BJ (cell line): ENCODE data around the gene UQCC2. TPM values are rescaled to one million over a fixed set of nuclear protein-coding genes. Genes with fewer than 3 reads are reported as not detected.

ENCODE experiments used
- CTCF ChIA-PET: fragments of 350-600 bp; formaldehyde crosslinking; extraction: SDS; loops from one replicate; lab custom pipeline; 2021; ENCODE audit warnings: antibody characterized with exemption, inconsistent platforms; lab: Yijun Ruan, JAX
- POLR2A ChIA-PET: fragments of 300-600 bp; sonication (Branson Sonifier 250); formaldehyde crosslinking; extraction: SDS; loops from one replicate; lab custom pipeline; 2021; ENCODE audit warnings: antibody characterized with exemption; lab: Charles Lee
- DNase-seq: peaks from one replicate; pipeline ENCODE4 v3.0.0-alpha.2; 2011; ENCODE audit warnings: low read depth
- H3K27me3 ChIP-seq: 2 replicates; pipeline ENCODE4 v1.6.0; 2011; ENCODE audit warnings: low read length; ENCODE audit not compliant: control insufficient read depth, insufficient read depth
- H3K36me3 ChIP-seq: 2 replicates; pipeline ENCODE4 v1.5.1; 2011; ENCODE audit warnings: low read length; ENCODE audit not compliant: control insufficient read depth, insufficient read depth
- H3K4me3 ChIP-seq: 2 replicates; pipeline ENCODE4 v1.5.1; 2011; ENCODE audit warnings: low read depth, mild to moderate bottlenecking, control low read depth, low read length
- CTCF ChIP-seq: IDR thresholded peaks from 2 replicates; pipeline ENCODE4 v1.5.1; 2011; ENCODE audit warnings: low read depth, mild to moderate bottlenecking, control low read depth, inconsistent platforms, low read length, moderate library complexity; ENCODE audit not compliant: insufficient read depth
- polyA plus RNA-seq: library from polyadenylated mRNA; depleted of rRNA; stranded (reverse); fragments of >200 nt; gene quantifications from 2 replicates; pipeline ENCODE4 v1.2.3, GENCODE V29; 2011

UQCC2 gene
- polyA plus RNA-seq, 1 experiment = 51.7 TPM

- CTCF ChIA-PET = interaction anchor here (1.2 to 3.4 kb wide), 3 partner anchors 20 to 134 kb away, joined by 3 to 14 read pairs (median 5); no protein-coding TSS in a partner anchor
- no peaks in the 10 kb centered on the region for H3K36me3 ChIP-seq
- no peak for DNase-seq
- TF ChIP-seq CTCF = no peak
- H3K4me3 ChIP-seq = no peak overlapping the region
- H3K27me3 ChIP-seq = peaks cover 21% of the 10 kb centered on the region
- POLR2A ChIA-PET = no interaction called here
Measured at GRCh38 chr6:33724102-33725023, 12.9 kb upstream of the UQCC2 start.

- CTCF ChIA-PET = interaction anchor here (1.0 to 3.4 kb wide), 6 partner anchors 12 to 440 kb away, joined by 3 to 14 read pairs (median 5); partner anchors contain the start of gene UQCC2
- Histone ChIP-seq H3K27me3 (peaks cover 22% of the 10 kb centered on the region), H3K4me3 (no peak overlapping the region), H3K36me3 (no peaks in the 10 kb centered on the region)
- no peak for DNase-seq
- POLR2A ChIA-PET = no interaction called here
- no peak for TF ChIP-seq CTCF
Measured at GRCh38 chr6:33723371-33724085, 12.0 kb upstream of the UQCC2 start.

- Histone ChIP-seq H3K4me3 (no peak overlapping the region), H3K27me3 (peaks cover 22% of the 10 kb centered on the region), H3K36me3 (no peaks in the 10 kb centered on the region)
- DNase-seq = no peak
- TF ChIP-seq CTCF = no peak
- CTCF ChIA-PET = interaction anchor here (1.1 to 3.4 kb wide), 7 partner anchors 10 to 305 kb away, joined by 4 to 14 read pairs (median 4); partner anchors contain the start of gene UQCC2
- POLR2A ChIA-PET = interaction anchor here (0.7 kb wide), 1 partner anchor 97 kb away, joined by 3 read pairs; no protein-coding TSS in a partner anchor
Measured at GRCh38 chr6:33722103-33722623, 10.7 kb upstream of the UQCC2 start.

GRCh38 chr6:33721508-33721907, 10.0 kb upstream of the UQCC2 start:
- no peak for TF ChIP-seq CTCF
- no peak overlapping the region for H3K4me3 ChIP-seq
- ChIA-PET POLR2A (interaction anchor here (0.7 kb wide), 1 partner anchor 96 kb away, joined by 3 read pairs; no protein-coding TSS in a partner anchor), CTCF (interaction anchor here (1.1 to 3.4 kb wide), 5 partner anchors 10 to 47 kb away, joined by 4 to 14 read pairs (median 4); partner anchors contain the start of gene UQCC2)
- peaks cover 20% of the 10 kb centered on the region for H3K27me3 ChIP-seq
- no peak for DNase-seq
- H3K36me3 ChIP-seq = no peaks in the 10 kb centered on the region
